Sciatic nerve (tissue), 2 donors: ENCODE measurements around the gene SLC12A7. TPM values are rescaled to one million over a fixed set of nuclear protein-coding genes. Genes with fewer than 3 reads are reported as not detected.
"Not testable (repeated sequence)": the region's sequence is repeated elsewhere in the genome, so short reads cannot be mapped to it uniquely, and the experiment has no call there.

Experiments used
- ATAC-seq: fragments of 200-7000 bp; cut with Tn5 transposase; one replicate; pipeline ENCODE4 v1.9.1; 2020; ENCODE audit warnings: mild to moderate bottlenecking, moderate library complexity
- DNase-seq: peaks from one replicate; pipeline ENCODE4 v3.0.0-alpha.2; 2020; ENCODE audit warnings: low spot score
- intact Hi-C: fragments of 100-400 bp; cut with DNase I; formaldehyde crosslinking; loops from one replicate; pipeline ENCODE4 v1.14.2; 2022
- total RNA-seq: library from RNA; stranded (reverse); fragmentation: NEBNext Ultra II Directional; extraction: Animal tissue kit (Norgen Biotek cat#: 25700); gene quantifications from one replicate; pipeline ENCODE4 v1.2.1, GENCODE V29; 2021
- donor health status: DM: no; HTN: no; CAD: no.
- donor health status: DM: no; HTN: no; CAD: no.

The SLC12A7 gene
- total RNA-seq, 1 donor from 2014 or later = 31.7 TPM

GRCh38 chr5:1103505-1104326, 8.1 kb downstream of the SLC12A7 start:
- DNase-seq (peak; percentile 80), ATAC-seq (peak; percentile 73)
- intact Hi-C loops = no loop called here

- DNase-seq (no peak), ATAC-seq (no peak)
- intact Hi-C loops = no loop called here
These were observed 8.8 kb downstream of the SLC12A7 start for GRCh38 chr5:1103093-1103492.

GRCh38 chr5:1101961-1102713, 9.7 kb downstream of the SLC12A7 start:
- no peak for DNase-seq
- peak; percentile 42 for ATAC-seq
- intact Hi-C loops = no loop called here

- ATAC-seq (no peak), DNase-seq (no peak)
- intact Hi-C loops = no loop called here
These were observed 10.9 kb downstream of the SLC12A7 start for GRCh38 chr5:1100664-1101574.

- intact Hi-C loops = no loop called here
- ATAC-seq = no peak
- DNase-seq = no peak
These were observed 11.8 kb downstream of the SLC12A7 start for GRCh38 chr5:1099926-1100663.

- no peak for DNase-seq
- peak; percentile 37 for ATAC-seq
- intact Hi-C loops = no loop called here
These were observed 12.8 kb downstream of the SLC12A7 start for GRCh38 chr5:1098986-1099597.

GRCh38 chr5:1097988-1098385, 13.9 kb downstream of the SLC12A7 start:
- DNase-seq, intact Hi-C loops, ATAC-seq: not testable (repeated sequence)

- DNase-seq (no peak), ATAC-seq (no peak)
- intact Hi-C loops = no loop called here
These were observed 14.4 kb downstream of the SLC12A7 start for GRCh38 chr5:1097381-1097987.

GRCh38 chr5:1096838-1097237, 15.0 kb downstream of the SLC12A7 start:
- DNase-seq (no peak), ATAC-seq (no peak)
- intact Hi-C loops = no loop called here

GRCh38 chr5:1095990-1096363, 15.9 kb downstream of the SLC12A7 start:
- ATAC-seq (no peak), DNase-seq (no peak)
- intact Hi-C loops = no loop called here

GRCh38 chr5:1095302-1095989, 16.4 kb downstream of the SLC12A7 start:
- no peak for DNase-seq
- intact Hi-C loops = no loop called here
- no peak for ATAC-seq

GRCh38 chr5:1094670-1095190, 17.1 kb downstream of the SLC12A7 start:
- ATAC-seq (no peak), DNase-seq (no peak)
- intact Hi-C loops = no loop called here

GRCh38 chr5:1093361-1093760, 18.5 kb downstream of the SLC12A7 start:
- DNase-seq (no peak), ATAC-seq (no peak)
- intact Hi-C loops = no loop called here

- ATAC-seq (no peak), DNase-seq (no peak)
- intact Hi-C loops = no loop called here
These were observed 19.7 kb downstream of the SLC12A7 start for GRCh38 chr5:1092122-1092521.

GRCh38 chr5:1091632-1092031, 20.2 kb downstream of the SLC12A7 start:
- intact Hi-C loops = no loop called here
- DNase-seq = no peak
- no peak for ATAC-seq

- no peak for ATAC-seq
- intact Hi-C loops = no loop called here
- no peak for DNase-seq
These were observed 21.3 kb downstream of the SLC12A7 start for GRCh38 chr5:1090538-1090937.

GRCh38 chr5:1089621-1090040, 22.2 kb downstream of the SLC12A7 start:
- intact Hi-C loops = no loop called here
- ATAC-seq (no peak), DNase-seq (no peak)
